GM12878 (cell line): ENCODE data around the gene CTSA. TPM values are rescaled to one million over a fixed set of nuclear protein-coding genes. Genes with fewer than 3 reads are reported as not detected.

Source experiments
- BCLAF1 ChIP-seq: fragments of 450-650 bp; IDR thresholded peaks from 2 replicates; pipeline ENCODE4 v1.6.1; 2017; ENCODE audit warnings: antibody characterized with exemption, mild to moderate bottlenecking, moderate library complexity
- CBX5 ChIP-seq: sonication (generic); IDR thresholded peaks from 2 replicates; pipeline ENCODE4 v1.6.1; 2016; ENCODE audit warnings: low read depth, moderate library complexity, mild to moderate bottlenecking, inconsistent platforms
- EZH2 ChIP-seq: IDR thresholded peaks from 2 replicates; pipeline ENCODE4 v1.6.1; 2012; ENCODE audit warnings: low read depth, mild to moderate bottlenecking, control low read depth, inconsistent platforms, low read length, borderline replicate concordance; ENCODE audit not compliant: control insufficient read depth
- HDGF ChIP-seq: fragments of 450-650 bp; IDR thresholded peaks from 2 replicates; pipeline ENCODE4 v1.6.1; 2016; ENCODE audit warnings: antibody characterized with exemption
- LARP7 ChIP-seq: fragments of 450-650 bp; IDR thresholded peaks from 2 replicates; pipeline ENCODE4 v1.6.1; 2017; ENCODE audit warnings: mild to moderate bottlenecking
- MEF2B ChIP-seq: fragments of 450-650 bp; IDR thresholded peaks from 2 replicates; pipeline ENCODE4 v1.6.1; 2018; ENCODE audit warnings: mild to moderate bottlenecking, moderate library complexity; ENCODE audit not compliant: partially characterized antibody, poor library complexity, severe bottlenecking
- NR2C2 ChIP-seq: IDR thresholded peaks from 2 replicates; pipeline ENCODE4 v1.6.1; 2011; ENCODE audit warnings: borderline replicate concordance, low read depth; ENCODE audit not compliant: control insufficient read depth, insufficient read length
- RAD21 ChIP-seq: IDR thresholded peaks from 2 replicates; pipeline ENCODE4 v1.6.1; 2011; ENCODE audit warnings: mild to moderate bottlenecking, low read depth, low read length, moderate library complexity; ENCODE audit not compliant: insufficient read depth
- RB1 ChIP-seq: fragments of 450-650 bp; formaldehyde crosslinking; IDR thresholded peaks from 2 replicates; pipeline ENCODE4 v1.6.1; 2017; ENCODE audit warnings: mild to moderate bottlenecking, borderline replicate concordance
- SREBF2 ChIP-seq: IDR thresholded peaks from 2 replicates; pipeline ENCODE4 v1.6.1; 2012; ENCODE audit warnings: mild to moderate bottlenecking, low read length
- TARDBP ChIP-seq: IDR thresholded peaks from 2 replicates; pipeline ENCODE4 v1.6.1; 2016; ENCODE audit warnings: borderline replicate concordance
- ZBTB4 ChIP-seq: fragments of 450-650 bp; formaldehyde crosslinking; IDR thresholded peaks from 2 replicates; pipeline ENCODE4 v1.4.0; 2022; ENCODE audit warnings: mild to moderate bottlenecking, moderate library complexity
- polyA plus RNA-seq, 11 experiments: library from polyadenylated mRNA; depleted of rRNA in 4 of 11; unstranded in 6 of 11; stranded (reverse) in 5 of 11; fragments of >200 nt; fragmentation: Nextera tagmentation in 4 of 11; fragmentation: Illumina TruSeq in 1 of 11; extraction: Ambion mirVana in 4 of 11; extraction: Trizol in 1 of 11; gene quantifications; 1 replicate in 1 of 11; 2 replicates in 10 of 11; pipeline versions ENCODE4 v1.2.1 to v1.2.3, GENCODE V29; 2011 to 2016; ENCODE audit warnings: inconsistent platforms in 2 of 11, missing spikeins in 2 of 11, low read depth in 1 of 11
- total RNA-seq, 4 experiments: library from RNA; depleted of rRNA in 3 of 4; stranded (reverse); fragments of >200 nt in 3 of 4; fragmentation: Illumina TruSeq in 1 of 4; extraction: Trizol in 1 of 4; gene quantifications; 2 replicates each; pipeline versions ENCODE4 v1.2.1 to v1.2.3, GENCODE V29; 2013 to 2021
- TF ChIP-seq, protein P1 (sequence below): fragments of 450-650 bp; formaldehyde crosslinking; IDR thresholded peaks from 2 replicates; pipeline ENCODE4 v1.5.0; 2022; ENCODE audit warnings: mild to moderate bottlenecking, missing genetic modification characterization
- TF ChIP-seq, protein P2 (sequence below): fragments of 450-650 bp; IDR thresholded peaks from 2 replicates; pipeline ENCODE4 v1.6.1; 2017; ENCODE audit warnings: mild to moderate bottlenecking, moderate library complexity

The CTSA gene
- total and polyA plus RNA-seq, 10 of the 15 experiments (the other 5 are each of a cell fraction or from before 2014, with no cell fraction given), result 7.1 to 67.0 (median 36.2) TPM

GRCh38 chr20:45890985-45891983, at the start of gene CTSA, which contains the start of gene NEURL2 (continued):
- TF ChIP-seq ZBTB4 (CRISPR knock-in tag) (no peak), SREBF2 (no peak), BCLAF1 (no peak), RB1 (peak; percentile 93; the same call in 1 of the 2 replicates), HDGF (no peak), EZH2 (no peak), NR2C2 (no peak), RAD21 (0 out of 2 replicates have a peak, but pooled peaks have one; percentile 9), LARP7 (peak; percentile 79; the same call in 1 of the 2 replicates), MEF2B (peak; percentile 99), CBX5 (no peak), TARDBP (peak; percentile 94)
- TF ChIP-seq, protein P1, sequence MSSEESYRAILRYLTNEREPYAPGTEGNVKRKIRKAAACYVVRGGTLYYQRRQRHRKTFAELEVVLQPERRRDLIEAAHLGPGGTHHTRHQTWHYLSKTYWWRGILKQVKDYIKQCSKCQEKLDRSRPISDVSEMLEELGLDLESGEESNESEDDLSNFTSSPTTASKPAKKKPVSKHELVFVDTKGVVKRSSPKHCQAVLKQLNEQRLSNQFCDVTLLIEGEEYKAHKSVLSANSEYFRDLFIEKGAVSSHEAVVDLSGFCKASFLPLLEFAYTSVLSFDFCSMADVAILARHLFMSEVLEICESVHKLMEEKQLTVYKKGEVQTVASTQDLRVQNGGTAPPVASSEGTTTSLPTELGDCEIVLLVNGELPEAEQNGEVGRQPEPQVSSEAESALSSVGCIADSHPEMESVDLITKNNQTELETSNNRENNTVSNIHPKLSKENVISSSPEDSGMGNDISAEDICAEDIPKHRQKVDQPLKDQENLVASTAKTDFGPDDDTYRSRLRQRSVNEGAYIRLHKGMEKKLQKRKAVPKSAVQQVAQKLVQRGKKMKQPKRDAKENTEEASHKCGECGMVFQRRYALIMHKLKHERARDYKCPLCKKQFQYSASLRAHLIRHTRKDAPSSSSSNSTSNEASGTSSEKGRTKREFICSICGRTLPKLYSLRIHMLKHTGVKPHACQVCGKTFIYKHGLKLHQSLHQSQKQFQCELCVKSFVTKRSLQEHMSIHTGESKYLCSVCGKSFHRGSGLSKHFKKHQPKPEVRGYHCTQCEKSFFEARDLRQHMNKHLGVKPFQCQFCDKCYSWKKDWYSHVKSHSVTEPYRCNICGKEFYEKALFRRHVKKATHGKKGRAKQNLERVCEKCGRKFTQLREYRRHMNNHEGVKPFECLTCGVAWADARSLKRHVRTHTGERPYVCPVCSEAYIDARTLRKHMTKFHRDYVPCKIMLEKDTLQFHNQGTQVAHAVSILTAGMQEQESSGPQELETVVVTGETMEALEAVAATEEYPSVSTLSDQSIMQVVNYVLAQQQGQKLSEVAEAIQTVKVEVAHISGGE (CRISPR knock-in tag), result no peak
- TF ChIP-seq, protein P2, sequence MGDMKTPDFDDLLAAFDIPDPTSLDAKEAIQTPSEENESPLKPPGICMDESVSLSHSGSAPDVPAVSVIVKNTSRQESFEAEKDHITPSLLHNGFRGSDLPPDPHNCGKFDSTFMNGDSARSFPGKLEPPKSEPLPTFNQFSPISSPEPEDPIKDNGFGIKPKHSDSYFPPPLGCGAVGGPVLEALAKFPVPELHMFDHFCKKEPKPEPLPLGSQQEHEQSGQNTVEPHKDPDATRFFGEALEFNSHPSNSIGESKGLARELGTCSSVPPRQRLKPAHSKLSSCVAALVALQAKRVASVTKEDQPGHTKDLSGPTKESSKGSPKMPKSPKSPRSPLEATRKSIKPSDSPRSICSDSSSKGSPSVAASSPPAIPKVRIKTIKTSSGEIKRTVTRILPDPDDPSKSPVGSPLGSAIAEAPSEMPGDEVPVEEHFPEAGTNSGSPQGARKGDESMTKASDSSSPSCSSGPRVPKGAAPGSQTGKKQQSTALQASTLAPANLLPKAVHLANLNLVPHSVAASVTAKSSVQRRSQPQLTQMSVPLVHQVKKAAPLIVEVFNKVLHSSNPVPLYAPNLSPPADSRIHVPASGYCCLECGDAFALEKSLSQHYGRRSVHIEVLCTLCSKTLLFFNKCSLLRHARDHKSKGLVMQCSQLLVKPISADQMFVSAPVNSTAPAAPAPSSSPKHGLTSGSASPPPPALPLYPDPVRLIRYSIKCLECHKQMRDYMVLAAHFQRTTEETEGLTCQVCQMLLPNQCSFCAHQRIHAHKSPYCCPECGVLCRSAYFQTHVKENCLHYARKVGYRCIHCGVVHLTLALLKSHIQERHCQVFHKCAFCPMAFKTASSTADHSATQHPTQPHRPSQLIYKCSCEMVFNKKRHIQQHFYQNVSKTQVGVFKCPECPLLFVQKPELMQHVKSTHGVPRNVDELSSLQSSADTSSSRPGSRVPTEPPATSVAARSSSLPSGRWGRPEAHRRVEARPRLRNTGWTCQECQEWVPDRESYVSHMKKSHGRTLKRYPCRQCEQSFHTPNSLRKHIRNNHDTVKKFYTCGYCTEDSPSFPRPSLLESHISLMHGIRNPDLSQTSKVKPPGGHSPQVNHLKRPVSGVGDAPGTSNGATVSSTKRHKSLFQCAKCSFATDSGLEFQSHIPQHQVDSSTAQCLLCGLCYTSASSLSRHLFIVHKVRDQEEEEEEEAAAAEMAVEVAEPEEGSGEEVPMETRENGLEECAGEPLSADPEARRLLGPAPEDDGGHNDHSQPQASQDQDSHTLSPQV, result no peak
